HL-60 (cell line): ENCODE results near the gene HAPLN2.

Experiments used
- DNase-seq, 2 experiments: peaks; one replicate each; pipeline ENCODE4 v3.0.0-alpha.2; 2010 to 2020; ENCODE audit warnings: low read depth in 1 of 2, low spot score in 1 of 2
- H3K27ac ChIP-seq: fragments of 250-450 bp; sonication (Bioruptor Pico); replicated peaks from 2 replicates; pipeline ENCODE4 v1.5.1; 2020; ENCODE audit warnings: mild to moderate bottlenecking, moderate library complexity
- H3K27me3 ChIP-seq: fragments of 250-450 bp; sonication (Bioruptor Pico); 2 replicates; pipeline ENCODE4 v1.5.1; 2021; ENCODE audit warnings: mild to moderate bottlenecking, moderate library complexity; ENCODE audit not compliant: insufficient read depth, poor library complexity, severe bottlenecking
- H3K4me3 ChIP-seq: replicated peaks from 2 replicates; pipeline ENCODE4 v1.5.1; 2011; ENCODE audit warnings: mild to moderate bottlenecking, control low read depth, low read length; ENCODE audit not compliant: insufficient read depth
- CTCF ChIP-seq: IDR thresholded peaks from one replicate; pipeline ENCODE4 v1.5.1; 2011; ENCODE audit warnings: low read length, control low read depth, inconsistent platforms; ENCODE audit not compliant: insufficient read depth
- GABPA ChIP-seq: IDR thresholded peaks from 2 replicates; pipeline ENCODE4 v1.6.1; 2012; ENCODE audit warnings: low read depth
- POLR2AphosphoS5 ChIP-seq: IDR thresholded peaks from 2 replicates; pipeline ENCODE4 v1.6.1; 2012; ENCODE audit warnings: low read depth
- SPI1 ChIP-seq: IDR thresholded peaks from 2 replicates; pipeline ENCODE4 v1.6.1; 2012; ENCODE audit warnings: low read depth, mild to moderate bottlenecking, borderline replicate concordance
- TF ChIP-seq, protein P1 (sequence below): IDR thresholded peaks from 2 replicates; pipeline ENCODE4 v1.6.1; 2012; ENCODE audit warnings: low read depth; ENCODE audit not compliant: insufficient replicate concordance

The HAPLN2 gene

GRCh38 chr1:156616463-156616862, 2.8 kb upstream of the HAPLN2 start:
- Histone ChIP-seq H3K27me3 (peaks cover 28% of the 10 kb centered on the region), H3K27ac (no peak overlapping the region), H3K4me3 (no peak overlapping the region)
- TF ChIP-seq GABPA (no peak), POLR2AphosphoS5 (no peak), SPI1 (no peak), CTCF (no peak)
- TF ChIP-seq, protein P1, sequence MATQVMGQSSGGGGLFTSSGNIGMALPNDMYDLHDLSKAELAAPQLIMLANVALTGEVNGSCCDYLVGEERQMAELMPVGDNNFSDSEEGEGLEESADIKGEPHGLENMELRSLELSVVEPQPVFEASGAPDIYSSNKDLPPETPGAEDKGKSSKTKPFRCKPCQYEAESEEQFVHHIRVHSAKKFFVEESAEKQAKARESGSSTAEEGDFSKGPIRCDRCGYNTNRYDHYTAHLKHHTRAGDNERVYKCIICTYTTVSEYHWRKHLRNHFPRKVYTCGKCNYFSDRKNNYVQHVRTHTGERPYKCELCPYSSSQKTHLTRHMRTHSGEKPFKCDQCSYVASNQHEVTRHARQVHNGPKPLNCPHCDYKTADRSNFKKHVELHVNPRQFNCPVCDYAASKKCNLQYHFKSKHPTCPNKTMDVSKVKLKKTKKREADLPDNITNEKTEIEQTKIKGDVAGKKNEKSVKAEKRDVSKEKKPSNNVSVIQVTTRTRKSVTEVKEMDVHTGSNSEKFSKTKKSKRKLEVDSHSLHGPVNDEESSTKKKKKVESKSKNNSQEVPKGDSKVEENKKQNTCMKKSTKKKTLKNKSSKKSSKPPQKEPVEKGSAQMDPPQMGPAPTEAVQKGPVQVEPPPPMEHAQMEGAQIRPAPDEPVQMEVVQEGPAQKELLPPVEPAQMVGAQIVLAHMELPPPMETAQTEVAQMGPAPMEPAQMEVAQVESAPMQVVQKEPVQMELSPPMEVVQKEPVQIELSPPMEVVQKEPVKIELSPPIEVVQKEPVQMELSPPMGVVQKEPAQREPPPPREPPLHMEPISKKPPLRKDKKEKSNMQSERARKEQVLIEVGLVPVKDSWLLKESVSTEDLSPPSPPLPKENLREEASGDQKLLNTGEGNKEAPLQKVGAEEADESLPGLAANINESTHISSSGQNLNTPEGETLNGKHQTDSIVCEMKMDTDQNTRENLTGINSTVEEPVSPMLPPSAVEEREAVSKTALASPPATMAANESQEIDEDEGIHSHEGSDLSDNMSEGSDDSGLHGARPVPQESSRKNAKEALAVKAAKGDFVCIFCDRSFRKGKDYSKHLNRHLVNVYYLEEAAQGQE, result no peak
- no peak for DNase-seq

GRCh38 chr1:156619582-156619955, 354 bp downstream of the HAPLN2 start:
- Histone ChIP-seq H3K27ac (no peak overlapping the region), H3K4me3 (no peak overlapping the region), H3K27me3 (peaks cover 49% of the 10 kb centered on the region)
- no peak for DNase-seq
- TF ChIP-seq, protein P1, result no peak
- TF ChIP-seq SPI1, result no peak
- no peak for TF ChIP-seq POLR2AphosphoS5
- TF ChIP-seq CTCF, result no peak
- TF ChIP-seq GABPA, result no peak

GRCh38 chr1:156622581-156623297, 3.5 kb downstream of the HAPLN2 start:
- no peak for DNase-seq
- TF ChIP-seq GABPA, result no peak
- no peak for TF ChIP-seq POLR2AphosphoS5
- no peak for TF ChIP-seq CTCF
- no peak for TF ChIP-seq SPI1
- TF ChIP-seq, protein P1, result no peak
- no peak overlapping the region for H3K4me3 ChIP-seq
- no peak overlapping the region for H3K27ac ChIP-seq
- H3K27me3 ChIP-seq, result peaks cover 49% of the 10 kb centered on the region
